GM21825 (cell line): ENCODE data around the gene CCR2.
"Not testable (repeated sequence)": the region's sequence is repeated elsewhere in the genome, so short reads cannot be mapped to it uniquely, and the experiment has no call there.

Experiments
- ATAC-seq: cut with Tn5 transposase; IDR thresholded peaks from one replicate; pipeline ENCODE4 v1.9.1; 2021; ENCODE audit warnings: mild to moderate bottlenecking, moderate library complexity; ENCODE audit not compliant: unreplicated experiment

Gene CCR2

GRCh38 chr3:46353647-46354410, at the start of gene CCR2:
Gene CCR2 (plus strand): TSS chr3:46354111. CDS start chr3:46357528, 3,417 bp downstream.
- ATAC-seq, result no peak

GRCh38 chr3:46304739-46305138, 49.2 kb upstream of the CCR2 start:
- no peak for ATAC-seq

GRCh38 chr3:46312991-46313390, 40.9 kb upstream of the CCR2 start:
- ATAC-seq, result no peak

- ATAC-seq, result no peak
Observed at GRCh38 chr3:46314517-46314916, 39.4 kb upstream of the CCR2 start.

GRCh38 chr3:46316206-46316605, 37.7 kb upstream of the CCR2 start:
- no peak for ATAC-seq

GRCh38 chr3:46318207-46318927, 35.5 kb upstream of the CCR2 start:
- ATAC-seq, result no peak

GRCh38 chr3:46321461-46322104, 32.3 kb upstream of the CCR2 start:
- peak; percentile 57 for ATAC-seq

- no peak for ATAC-seq
Observed at GRCh38 chr3:46324036-46324435, 29.9 kb upstream of the CCR2 start.

GRCh38 chr3:46325645-46326300, 28.1 kb upstream of the CCR2 start:
- no peak for ATAC-seq

GRCh38 chr3:46330676-46331075, 23.2 kb upstream of the CCR2 start:
- ATAC-seq, result not testable (repeated sequence)

GRCh38 chr3:46334741-46335478, 19.0 kb upstream of the CCR2 start:
- ATAC-seq, result no peak

- no peak for ATAC-seq
Observed at GRCh38 chr3:46335541-46335940, 18.4 kb upstream of the CCR2 start.

- no peak for ATAC-seq
Observed at GRCh38 chr3:46337911-46338310, 16.0 kb upstream of the CCR2 start.

GRCh38 chr3:46338840-46339239, 15.1 kb upstream of the CCR2 start:
- ATAC-seq, result no peak

- ATAC-seq, result no peak
Observed at GRCh38 chr3:46344476-46344875, 9.4 kb upstream of the CCR2 start.

- no peak for ATAC-seq
Observed at GRCh38 chr3:46348823-46349482, 5.0 kb upstream of the CCR2 start.

GRCh38 chr3:46349484-46350261, 4.2 kb upstream of the CCR2 start:
- ATAC-seq, result no peak

GRCh38 chr3:46350262-46350565, 3.7 kb upstream of the CCR2 start:
- no peak for ATAC-seq

GRCh38 chr3:46351646-46352045, 2.3 kb upstream of the CCR2 start:
- ATAC-seq, result no peak

- ATAC-seq, result no peak
Observed at GRCh38 chr3:46353090-46353489, 821 bp upstream of the CCR2 start.
